Progenitor cell of endocrine pancreas (in vitro differentiated cells): ENCODE results near the gene ABLIM2. TPM values are rescaled to one million over a fixed set of nuclear protein-coding genes. Genes with fewer than 3 reads are reported as not detected.

Experiments
- DNase-seq: peaks from one replicate; pipeline ENCODE4 v3.0.0; 2021; ENCODE audit warnings: low spot score; ENCODE audit not compliant: unreplicated experiment
- H3K27ac Mint-ChIP-seq: 2 replicates; pipeline ENCODE4 v1.8.0; 2021; ENCODE audit warnings: mild to moderate bottlenecking, moderate library complexity, mixed read lengths
- H3K27me3 Mint-ChIP-seq: 2 replicates; pipeline ENCODE4 v1.8.0; 2021; ENCODE audit warnings: mixed read lengths
- H3K36me3 Mint-ChIP-seq: 2 replicates; pipeline ENCODE4 v1.8.0; 2022; ENCODE audit warnings: mixed read lengths; ENCODE audit not compliant: insufficient read depth
- H3K4me1 Mint-ChIP-seq: 2 replicates; pipeline ENCODE4 v1.8.0; 2021; ENCODE audit warnings: low read depth, mixed read lengths
- H3K4me3 Mint-ChIP-seq: 2 replicates; pipeline ENCODE4 v1.8.0; 2021; ENCODE audit warnings: low read depth, mild to moderate bottlenecking, moderate library complexity, mixed read lengths
- H3K9me3 Mint-ChIP-seq: 2 replicates; pipeline ENCODE4 v1.8.0; 2021; ENCODE audit warnings: low read depth, mixed read lengths
- CTCF ChIP-seq: fragments of 200-600 bp; sonication (generic); IDR thresholded peaks from one replicate; pipeline ENCODE4 v1.5.0; 2021; ENCODE audit warnings: antibody characterized with exemption, mild to moderate bottlenecking; ENCODE audit not compliant: unreplicated experiment
- total RNA-seq: library from RNA; stranded (reverse); gene quantifications from 2 replicates; pipeline ENCODE4 v1.2.1, GENCODE V29; 2021

The ABLIM2 gene
- total RNA-seq, 1 donor from 2014 or later, result 5.7 TPM

GRCh38 chr4:7978907-7979651 is 179.5 kb downstream of the ABLIM2 start:
- peaks cover 2% of the 10 kb centered on the region for H3K36me3 Mint-ChIP-seq
- H3K9me3 Mint-ChIP-seq, result peaks cover 4% of the 10 kb centered on the region
- H3K4me1 Mint-ChIP-seq, result peaks cover 20% of the 10 kb centered on the region
- no peak for TF ChIP-seq CTCF
- peaks cover 7% of the 10 kb centered on the region for H3K27me3 Mint-ChIP-seq
- H3K4me3 Mint-ChIP-seq, result no peak overlapping the region
- no peak for DNase-seq
- H3K27ac Mint-ChIP-seq, result peak overlapping the region; percentile 88

GRCh38 chr4:7978489-7978888 is 180.1 kb downstream of the ABLIM2 start:
- Mint-ChIP-seq H3K27ac (peak overlapping the region; percentile 88), H3K4me3 (no peak overlapping the region), H3K4me1 (peaks cover 20% of the 10 kb centered on the region), H3K9me3 (peaks cover 4% of the 10 kb centered on the region), H3K36me3 (peaks cover 2% of the 10 kb centered on the region), H3K27me3 (peaks cover 3% of the 10 kb centered on the region)
- no peak for DNase-seq
- TF ChIP-seq CTCF, result no peak

GRCh38 chr4:7976634-7977033 is 182.0 kb downstream of the ABLIM2 start:
- H3K36me3 Mint-ChIP-seq, result peaks cover 2% of the 10 kb centered on the region
- peak overlapping the region; percentile 38 for H3K27ac Mint-ChIP-seq
- no peak for DNase-seq
- H3K27me3 Mint-ChIP-seq, result no peaks in the 10 kb centered on the region
- peaks cover 4% of the 10 kb centered on the region for H3K9me3 Mint-ChIP-seq
- no peak for TF ChIP-seq CTCF
- no peak overlapping the region for H3K4me3 Mint-ChIP-seq
- peaks cover 28% of the 10 kb centered on the region for H3K4me1 Mint-ChIP-seq

GRCh38 chr4:7976025-7976424 is 182.6 kb downstream of the ABLIM2 start:
- no peaks in the 10 kb centered on the region for H3K36me3 Mint-ChIP-seq
- TF ChIP-seq CTCF, result no peak
- H3K4me3 Mint-ChIP-seq, result no peak overlapping the region
- DNase-seq, result no peak
- no peaks in the 10 kb centered on the region for H3K27me3 Mint-ChIP-seq
- peaks cover 23% of the 10 kb centered on the region for H3K4me1 Mint-ChIP-seq
- H3K9me3 Mint-ChIP-seq, result no peaks in the 10 kb centered on the region
- H3K27ac Mint-ChIP-seq, result no peak overlapping the region

GRCh38 chr4:7974425-7974824 is 184.2 kb downstream of the ABLIM2 start:
- no peak for TF ChIP-seq CTCF
- Mint-ChIP-seq H3K9me3 (no peaks in the 10 kb centered on the region), H3K4me3 (no peak overlapping the region), H3K27ac (no peak overlapping the region), H3K27me3 (no peaks in the 10 kb centered on the region), H3K36me3 (no peaks in the 10 kb centered on the region), H3K4me1 (peaks cover 35% of the 10 kb centered on the region)
- DNase-seq, result no peak
